OCI-LY7 (cell line): Measurements from ENCODE around the gene JCAD.

ENCODE experiments used
- CTCF ChIP-seq: fragments of 200-600 bp; sonication (generic); conservative IDR thresholded peaks from 2 replicates; pipeline ENCODE4 v1.5.1; 2014; ENCODE audit warnings: mild to moderate bottlenecking, antibody characterized with exemption, low read length, moderate library complexity, mixed read lengths
- EZH2phosphoT487 ChIP-seq: fragments of 200-600 bp; sonication (generic); IDR thresholded peaks from 2 replicates; pipeline ENCODE4 v1.6.1; 2018; ENCODE audit warnings: low read depth, borderline replicate concordance, mild to moderate bottlenecking, mixed run types, antibody characterized with exemption, low read length, moderate library complexity, mixed read lengths

GRCh38 chr10:30041196-30042105, 17.9 kb downstream of the JCAD start:
- no peak for TF ChIP-seq CTCF
- TF ChIP-seq EZH2phosphoT487, result no peak
